HEK293 (cell line): ENCODE measurements around the gene HNRNPA0.

Experiments used
- CTCF ChIA-PET: fragments of 350-600 bp; formaldehyde crosslinking; extraction: SDS; loops from one replicate; lab custom pipeline; 2021; ENCODE audit warnings: antibody characterized with exemption; lab: Yijun Ruan, JAX
- POLR2A ChIA-PET: fragments of 300-600 bp; formaldehyde crosslinking; extraction: SDS; loops from one replicate; lab custom pipeline; 2020; ENCODE audit warnings: antibody characterized with exemption, inconsistent platforms; lab: Yijun Ruan, JAX
- H3K27ac ChIP-seq: fragments of 200-500 bp; sonication (Bioruptor generic); 2 replicates; pipeline ENCODE4 v1.5.1; 2014; ENCODE audit warnings: low read depth, low read length, control low read depth, inconsistent platforms; ENCODE audit errors: extremely low read depth
- H3K36me3 ChIP-seq, 2 experiments: fragments of 200-500 bp in 1 of 2; sonication (Bioruptor generic) in 1 of 2; 1 replicate in 1 of 2; 2 replicates in 1 of 2; pipeline ENCODE4 v1.5.1; 2014 to 2017; ENCODE audit warnings: inconsistent platforms in 2 of 2, low read length in 2 of 2; ENCODE audit not compliant: control insufficient read depth in 2 of 2, insufficient read depth in 1 of 2
- H3K4me1 ChIP-seq: fragments of 200-500 bp; sonication (Bioruptor generic); 2 replicates; pipeline ENCODE4 v1.5.1; 2014; ENCODE audit warnings: mild to moderate bottlenecking, low read length, inconsistent platforms; ENCODE audit not compliant: control insufficient read depth, insufficient read depth
- H3K4me3 ChIP-seq: 2 replicates; pipeline ENCODE4 v1.5.1; 2011; ENCODE audit warnings: low read depth, mild to moderate bottlenecking, control low read depth, low read length, moderate library complexity
- H3K9me3 ChIP-seq: fragments of 200-500 bp; sonication (Bioruptor generic); 2 replicates; pipeline ENCODE4 v1.5.1; 2014; ENCODE audit warnings: low read depth, low read length, inconsistent platforms; ENCODE audit not compliant: control insufficient read depth, insufficient read depth
- BCL11B ChIP-seq: fragments of 450-650 bp; formaldehyde crosslinking; IDR thresholded peaks from 2 replicates; pipeline ENCODE4 v1.5.1; 2016; ENCODE audit warnings: low read depth, missing biosample characterization, missing genetic modification characterization
- KLF8 ChIP-seq: fragments of 450-650 bp; formaldehyde crosslinking; IDR thresholded peaks from 2 replicates; pipeline ENCODE4 v1.5.1; 2016; ENCODE audit warnings: missing biosample characterization, missing genetic modification characterization
- OSR2 ChIP-seq: fragments of 450-650 bp; formaldehyde crosslinking; IDR thresholded peaks from 2 replicates; pipeline ENCODE4 v1.5.1; 2016; ENCODE audit warnings: missing biosample characterization, missing genetic modification characterization
- SP3 ChIP-seq: fragments of 450-650 bp; formaldehyde crosslinking; IDR thresholded peaks from 2 replicates; pipeline ENCODE4 v1.5.1; 2016; ENCODE audit warnings: missing biosample characterization, missing genetic modification characterization
- TRIM28 ChIP-seq: IDR thresholded peaks from 2 replicates; pipeline ENCODE4 v1.6.1; 2011; ENCODE audit warnings: low read length, control low read depth, borderline replicate concordance
- ZNF138 ChIP-seq: fragments of 450-650 bp; formaldehyde crosslinking; IDR thresholded peaks from 2 replicates; pipeline ENCODE4 v1.5.1; 2016; ENCODE audit warnings: missing biosample characterization, missing genetic modification characterization, borderline replicate concordance
- ZNF175 ChIP-seq: fragments of 450-650 bp; formaldehyde crosslinking; IDR thresholded peaks from 2 replicates; pipeline ENCODE4 v1.5.1; 2016; ENCODE audit warnings: missing biosample characterization, missing genetic modification characterization
- ZNF2 ChIP-seq: fragments of 450-650 bp; formaldehyde crosslinking; IDR thresholded peaks from 2 replicates; pipeline ENCODE4 v1.5.1; 2016; ENCODE audit warnings: missing biosample characterization, missing genetic modification characterization
- ZNF354C ChIP-seq: fragments of 450-650 bp; formaldehyde crosslinking; IDR thresholded peaks from 2 replicates; pipeline ENCODE4 v1.5.1; 2016; ENCODE audit warnings: missing biosample characterization, missing genetic modification characterization, low read depth, borderline replicate concordance
- ZNF404 ChIP-seq: fragments of 450-650 bp; formaldehyde crosslinking; IDR thresholded peaks from 2 replicates; pipeline ENCODE4 v1.5.1; 2017; ENCODE audit warnings: missing biosample characterization, missing genetic modification characterization
- ZNF416 ChIP-seq: fragments of 450-650 bp; formaldehyde crosslinking; IDR thresholded peaks from 2 replicates; pipeline ENCODE4 v1.5.1; 2016; ENCODE audit warnings: missing biosample characterization, missing genetic modification characterization
- ZNF555 ChIP-seq: fragments of 450-650 bp; formaldehyde crosslinking; conservative IDR thresholded peaks from 2 replicates; pipeline ENCODE4 v1.5.1; 2017; ENCODE audit warnings: missing biosample characterization, mild to moderate bottlenecking, missing genetic modification characterization, inconsistent platforms
- ZNF654 ChIP-seq: fragments of 450-650 bp; formaldehyde crosslinking; IDR thresholded peaks from 2 replicates; pipeline ENCODE4 v1.5.1; 2016; ENCODE audit warnings: low read depth, missing biosample characterization, missing genetic modification characterization
- ZNF785 ChIP-seq: fragments of 450-650 bp; formaldehyde crosslinking; IDR thresholded peaks from 2 replicates; pipeline ENCODE4 v1.5.1; 2016; ENCODE audit warnings: missing biosample characterization, missing genetic modification characterization
- TF ChIP-seq, protein P1 (sequence below): fragments of 450-650 bp; formaldehyde crosslinking; IDR thresholded peaks from 2 replicates; pipeline ENCODE4 v1.5.1; 2016; ENCODE audit warnings: missing biosample characterization, missing genetic modification characterization, low read depth
- TF ChIP-seq, protein P2 (sequence below): fragments of 450-650 bp; formaldehyde crosslinking; IDR thresholded peaks from 2 replicates; pipeline ENCODE4 v1.5.1; 2016; ENCODE audit warnings: missing biosample characterization, missing genetic modification characterization
- TF ChIP-seq, protein P3 (sequence below): fragments of 450-650 bp; formaldehyde crosslinking; IDR thresholded peaks from 2 replicates; pipeline ENCODE4 v1.5.1; 2017; ENCODE audit warnings: missing biosample characterization, missing genetic modification characterization
- TF ChIP-seq, protein P4 (sequence below): fragments of 450-650 bp; formaldehyde crosslinking; IDR thresholded peaks from 2 replicates; pipeline ENCODE4 v1.5.1; 2016; ENCODE audit warnings: missing biosample characterization, missing genetic modification characterization
- TF ChIP-seq, protein P5 (sequence below): fragments of 450-650 bp; formaldehyde crosslinking; IDR thresholded peaks from 2 replicates; pipeline ENCODE4 v1.5.1; 2016; ENCODE audit warnings: missing biosample characterization, missing genetic modification characterization
- TF ChIP-seq, protein P6 (sequence below): fragments of 450-650 bp; formaldehyde crosslinking; IDR thresholded peaks from 2 replicates; pipeline ENCODE4 v1.5.0; 2017; ENCODE audit warnings: missing biosample characterization, missing genetic modification characterization, borderline replicate concordance
- TF ChIP-seq, protein P7 (sequence below): fragments of 450-650 bp; formaldehyde crosslinking; IDR thresholded peaks from 2 replicates; pipeline ENCODE4 v1.5.1; 2016; ENCODE audit warnings: missing biosample characterization, missing genetic modification characterization

The HNRNPA0 gene

DNA sequence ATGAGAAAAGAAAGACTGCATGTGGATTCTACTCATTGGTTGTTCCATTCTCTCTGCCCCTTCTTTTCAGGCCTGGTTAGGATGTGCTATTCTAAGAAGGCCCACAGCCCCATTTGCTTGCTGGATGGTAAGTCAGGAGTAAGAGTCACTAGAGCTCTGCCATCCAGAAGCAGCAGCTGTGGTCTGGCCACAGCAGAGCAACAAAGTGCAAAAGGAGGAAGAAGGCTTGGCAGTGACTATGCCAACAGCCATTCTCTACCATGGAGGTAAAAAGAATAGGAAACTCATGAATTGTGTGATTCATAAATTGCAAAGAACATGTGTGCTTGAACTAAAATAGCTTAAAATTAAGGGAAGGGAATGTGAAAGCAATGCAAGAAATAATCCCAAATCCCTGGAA lies 39.2 kb downstream of the HNRNPA0 start (continued):
- TF ChIP-seq, protein P1, sequence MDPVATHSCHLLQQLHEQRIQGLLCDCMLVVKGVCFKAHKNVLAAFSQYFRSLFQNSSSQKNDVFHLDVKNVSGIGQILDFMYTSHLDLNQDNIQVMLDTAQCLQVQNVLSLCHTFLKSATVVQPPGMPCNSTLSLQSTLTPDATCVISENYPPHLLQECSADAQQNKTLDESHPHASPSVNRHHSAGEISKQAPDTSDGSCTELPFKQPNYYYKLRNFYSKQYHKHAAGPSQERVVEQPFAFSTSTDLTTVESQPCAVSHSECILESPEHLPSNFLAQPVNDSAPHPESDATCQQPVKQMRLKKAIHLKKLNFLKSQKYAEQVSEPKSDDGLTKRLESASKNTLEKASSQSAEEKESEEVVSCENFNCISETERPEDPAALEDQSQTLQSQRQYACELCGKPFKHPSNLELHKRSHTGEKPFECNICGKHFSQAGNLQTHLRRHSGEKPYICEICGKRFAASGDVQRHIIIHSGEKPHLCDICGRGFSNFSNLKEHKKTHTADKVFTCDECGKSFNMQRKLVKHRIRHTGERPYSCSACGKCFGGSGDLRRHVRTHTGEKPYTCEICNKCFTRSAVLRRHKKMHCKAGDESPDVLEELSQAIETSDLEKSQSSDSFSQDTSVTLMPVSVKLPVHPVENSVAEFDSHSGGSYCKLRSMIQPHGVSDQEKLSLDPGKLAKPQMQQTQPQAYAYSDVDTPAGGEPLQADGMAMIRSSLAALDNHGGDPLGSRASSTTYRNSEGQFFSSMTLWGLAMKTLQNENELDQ = no peak
- TF ChIP-seq, protein P2, sequence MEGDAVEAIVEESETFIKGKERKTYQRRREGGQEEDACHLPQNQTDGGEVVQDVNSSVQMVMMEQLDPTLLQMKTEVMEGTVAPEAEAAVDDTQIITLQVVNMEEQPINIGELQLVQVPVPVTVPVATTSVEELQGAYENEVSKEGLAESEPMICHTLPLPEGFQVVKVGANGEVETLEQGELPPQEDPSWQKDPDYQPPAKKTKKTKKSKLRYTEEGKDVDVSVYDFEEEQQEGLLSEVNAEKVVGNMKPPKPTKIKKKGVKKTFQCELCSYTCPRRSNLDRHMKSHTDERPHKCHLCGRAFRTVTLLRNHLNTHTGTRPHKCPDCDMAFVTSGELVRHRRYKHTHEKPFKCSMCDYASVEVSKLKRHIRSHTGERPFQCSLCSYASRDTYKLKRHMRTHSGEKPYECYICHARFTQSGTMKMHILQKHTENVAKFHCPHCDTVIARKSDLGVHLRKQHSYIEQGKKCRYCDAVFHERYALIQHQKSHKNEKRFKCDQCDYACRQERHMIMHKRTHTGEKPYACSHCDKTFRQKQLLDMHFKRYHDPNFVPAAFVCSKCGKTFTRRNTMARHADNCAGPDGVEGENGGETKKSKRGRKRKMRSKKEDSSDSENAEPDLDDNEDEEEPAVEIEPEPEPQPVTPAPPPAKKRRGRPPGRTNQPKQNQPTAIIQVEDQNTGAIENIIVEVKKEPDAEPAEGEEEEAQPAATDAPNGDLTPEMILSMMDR (tag by site-specific recombination) = no peak
- TF ChIP-seq, all 188 proteins: peak for 0

DNA sequence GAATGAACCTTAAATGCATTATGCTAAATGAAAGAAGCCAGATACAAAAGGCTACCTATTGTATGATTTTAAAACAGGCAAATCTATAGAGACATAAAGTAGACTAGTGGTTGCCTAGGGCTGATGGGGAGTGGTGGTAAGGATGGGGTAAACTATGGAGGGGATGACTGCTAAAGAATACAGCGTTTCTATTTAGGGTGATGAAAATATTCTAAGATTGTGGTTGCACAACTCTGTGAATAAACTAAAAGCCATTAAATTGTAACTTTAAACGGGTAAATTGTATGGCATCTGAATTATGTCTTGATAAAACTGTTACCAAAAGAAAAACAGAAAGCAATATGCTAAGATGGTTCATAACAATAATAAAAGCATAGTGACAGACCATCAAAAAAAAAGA lies 39.7 kb downstream of the HNRNPA0 start:
- POLR2A ChIA-PET = no interaction called here
- Histone ChIP-seq H3K4me3 (no peak overlapping the region), H3K36me3 (no peaks in the 10 kb centered on the region), H3K9me3 (no peaks in the 10 kb centered on the region), H3K4me1 (0 out of 2 replicates have a peak, but pooled peaks cover 2% of the 10 kb centered on the region), H3K27ac (no peak overlapping the region)
- TF ChIP-seq ZNF2 (tag by site-specific recombination) = no peak
- TF ChIP-seq OSR2 (tag by site-specific recombination) = no peak
- no peak for TF ChIP-seq TRIM28
- TF ChIP-seq ZNF555 (tag by site-specific recombination) = no peak
- no peak for TF ChIP-seq ZNF138 (tag by site-specific recombination)
- no peak for TF ChIP-seq ZNF654 (tag by site-specific recombination)
- TF ChIP-seq KLF8 (tag by site-specific recombination) = no peak
- no peak for TF ChIP-seq BCL11B (tag by site-specific recombination)
- CTCF ChIA-PET = no interaction called here

DNA sequence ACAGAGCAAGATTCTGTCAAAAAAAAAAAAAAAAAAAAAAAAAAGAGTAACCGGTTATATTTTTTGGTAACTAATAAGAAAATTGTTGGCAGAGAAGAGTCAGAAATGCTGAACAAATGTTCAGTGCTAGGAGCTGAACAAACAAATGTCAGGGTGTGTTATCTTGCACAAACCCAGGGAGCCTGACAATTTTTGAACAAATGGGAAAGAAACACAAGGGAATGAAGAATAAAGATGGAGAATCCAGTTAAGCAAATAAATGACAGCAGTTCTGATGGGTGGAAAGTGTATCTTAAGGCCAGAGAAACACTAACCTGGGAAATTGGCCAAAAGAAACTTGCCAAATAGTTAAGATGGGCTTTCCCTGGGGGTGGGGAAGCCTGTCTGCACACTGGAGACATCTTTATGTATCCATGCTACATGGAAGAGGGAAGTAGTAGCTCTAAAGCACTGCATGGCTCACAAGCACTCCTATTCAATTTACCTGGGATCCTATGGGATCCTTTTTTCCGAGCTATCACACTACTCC lies 42.0 kb downstream of the HNRNPA0 start:
- Histone ChIP-seq H3K4me1 (no peaks in the 10 kb centered on the region), H3K27ac (no peak overlapping the region), H3K36me3 (no peaks in the 10 kb centered on the region), H3K9me3 (no peaks in the 10 kb centered on the region), H3K4me3 (no peak overlapping the region)
- ChIA-PET POLR2A (no interaction called here), CTCF (interaction anchor here (0.6 to 2.0 kb wide), 6 partner anchors 11 to 1208 kb away, joined by 3 to 11 read pairs (median 4); no protein-coding TSS in a partner anchor)
- TF ChIP-seq, protein P3, sequence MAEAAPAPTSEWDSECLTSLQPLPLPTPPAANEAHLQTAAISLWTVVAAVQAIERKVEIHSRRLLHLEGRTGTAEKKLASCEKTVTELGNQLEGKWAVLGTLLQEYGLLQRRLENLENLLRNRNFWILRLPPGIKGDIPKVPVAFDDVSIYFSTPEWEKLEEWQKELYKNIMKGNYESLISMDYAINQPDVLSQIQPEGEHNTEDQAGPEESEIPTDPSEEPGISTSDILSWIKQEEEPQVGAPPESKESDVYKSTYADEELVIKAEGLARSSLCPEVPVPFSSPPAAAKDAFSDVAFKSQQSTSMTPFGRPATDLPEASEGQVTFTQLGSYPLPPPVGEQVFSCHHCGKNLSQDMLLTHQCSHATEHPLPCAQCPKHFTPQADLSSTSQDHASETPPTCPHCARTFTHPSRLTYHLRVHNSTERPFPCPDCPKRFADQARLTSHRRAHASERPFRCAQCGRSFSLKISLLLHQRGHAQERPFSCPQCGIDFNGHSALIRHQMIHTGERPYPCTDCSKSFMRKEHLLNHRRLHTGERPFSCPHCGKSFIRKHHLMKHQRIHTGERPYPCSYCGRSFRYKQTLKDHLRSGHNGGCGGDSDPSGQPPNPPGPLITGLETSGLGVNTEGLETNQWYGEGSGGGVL = no peak
- TF ChIP-seq ZNF416 (tag by site-specific recombination) = no peak
- TF ChIP-seq ZNF354C (tag by site-specific recombination) = no peak
- no peak for TF ChIP-seq ZNF404
- TF ChIP-seq, protein P4, sequence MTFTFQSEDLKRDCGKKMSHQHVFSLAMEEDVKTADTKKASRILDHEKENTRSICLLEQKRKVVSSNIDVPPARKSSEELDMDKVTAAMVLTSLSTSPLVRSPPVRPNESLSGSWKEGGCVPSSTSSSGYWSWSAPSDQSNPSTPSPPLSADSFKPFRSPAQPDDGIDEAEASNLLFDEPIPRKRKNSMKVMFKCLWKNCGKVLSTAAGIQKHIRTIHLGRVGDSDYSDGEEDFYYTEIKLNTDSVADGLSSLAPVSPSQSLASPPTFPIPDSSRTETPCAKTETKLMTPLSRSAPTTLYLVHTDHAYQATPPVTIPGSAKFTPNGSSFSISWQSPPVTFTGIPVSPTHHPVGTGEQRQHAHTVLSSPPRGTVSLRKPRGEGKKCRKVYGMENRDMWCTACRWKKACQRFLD (tag by site-specific recombination) = no peak
- no peak for TF ChIP-seq SP3 (tag by site-specific recombination)
- TF ChIP-seq, protein P5, sequence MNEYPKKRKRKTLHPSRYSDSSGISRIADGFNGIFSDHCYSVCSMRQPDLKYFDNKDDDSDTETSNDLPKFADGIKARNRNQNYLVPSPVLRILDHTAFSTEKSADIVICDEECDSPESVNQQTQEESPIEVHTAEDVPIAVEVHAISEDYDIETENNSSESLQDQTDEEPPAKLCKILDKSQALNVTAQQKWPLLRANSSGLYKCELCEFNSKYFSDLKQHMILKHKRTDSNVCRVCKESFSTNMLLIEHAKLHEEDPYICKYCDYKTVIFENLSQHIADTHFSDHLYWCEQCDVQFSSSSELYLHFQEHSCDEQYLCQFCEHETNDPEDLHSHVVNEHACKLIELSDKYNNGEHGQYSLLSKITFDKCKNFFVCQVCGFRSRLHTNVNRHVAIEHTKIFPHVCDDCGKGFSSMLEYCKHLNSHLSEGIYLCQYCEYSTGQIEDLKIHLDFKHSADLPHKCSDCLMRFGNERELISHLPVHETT = no peak
- TF ChIP-seq, protein P6, sequence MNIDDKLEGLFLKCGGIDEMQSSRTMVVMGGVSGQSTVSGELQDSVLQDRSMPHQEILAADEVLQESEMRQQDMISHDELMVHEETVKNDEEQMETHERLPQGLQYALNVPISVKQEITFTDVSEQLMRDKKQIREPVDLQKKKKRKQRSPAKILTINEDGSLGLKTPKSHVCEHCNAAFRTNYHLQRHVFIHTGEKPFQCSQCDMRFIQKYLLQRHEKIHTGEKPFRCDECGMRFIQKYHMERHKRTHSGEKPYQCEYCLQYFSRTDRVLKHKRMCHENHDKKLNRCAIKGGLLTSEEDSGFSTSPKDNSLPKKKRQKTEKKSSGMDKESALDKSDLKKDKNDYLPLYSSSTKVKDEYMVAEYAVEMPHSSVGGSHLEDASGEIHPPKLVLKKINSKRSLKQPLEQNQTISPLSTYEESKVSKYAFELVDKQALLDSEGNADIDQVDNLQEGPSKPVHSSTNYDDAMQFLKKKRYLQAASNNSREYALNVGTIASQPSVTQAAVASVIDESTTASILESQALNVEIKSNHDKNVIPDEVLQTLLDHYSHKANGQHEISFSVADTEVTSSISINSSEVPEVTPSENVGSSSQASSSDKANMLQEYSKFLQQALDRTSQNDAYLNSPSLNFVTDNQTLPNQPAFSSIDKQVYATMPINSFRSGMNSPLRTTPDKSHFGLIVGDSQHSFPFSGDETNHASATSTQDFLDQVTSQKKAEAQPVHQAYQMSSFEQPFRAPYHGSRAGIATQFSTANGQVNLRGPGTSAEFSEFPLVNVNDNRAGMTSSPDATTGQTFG = no peak
- TF ChIP-seq, protein P7, sequence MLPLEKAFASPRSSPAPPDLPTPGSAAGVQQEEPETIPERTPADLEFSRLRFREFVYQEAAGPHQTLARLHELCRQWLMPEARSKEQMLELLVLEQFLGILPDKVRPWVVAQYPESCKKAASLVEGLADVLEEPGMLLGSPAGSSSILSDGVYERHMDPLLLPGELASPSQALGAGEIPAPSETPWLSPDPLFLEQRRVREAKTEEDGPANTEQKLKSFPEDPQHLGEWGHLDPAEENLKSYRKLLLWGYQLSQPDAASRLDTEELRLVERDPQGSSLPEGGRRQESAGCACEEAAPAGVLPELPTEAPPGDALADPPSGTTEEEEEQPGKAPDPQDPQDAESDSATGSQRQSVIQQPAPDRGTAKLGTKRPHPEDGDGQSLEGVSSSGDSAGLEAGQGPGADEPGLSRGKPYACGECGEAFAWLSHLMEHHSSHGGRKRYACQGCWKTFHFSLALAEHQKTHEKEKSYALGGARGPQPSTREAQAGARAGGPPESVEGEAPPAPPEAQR (tag by site-specific recombination) = no peak
- TF ChIP-seq ZNF175 (tag by site-specific recombination) = no peak
- TF ChIP-seq ZNF785 (tag by site-specific recombination) = no peak
